Activated T-helper 2 cell treated with anti-CD3 and anti-CD28 coated beads, Interferon-gamma antibody, Interleukin-2, Interleukin-4, amounts not matched to agents 10 μg/mL and 5 μg/mL and 100 μg/mL, durations not matched to agents 14 hours and 24 hours and 36 hours (primary cell): Measurements from ENCODE around the gene HOXA11. TPM values are rescaled to one million over a fixed set of nuclear protein-coding genes. Genes with fewer than 3 reads are reported as not detected.
A peak's percentile ranks its signal among the peaks of the same experiment; 100 is the strongest.

Experiments used
- DNase-seq: peaks from one replicate; pipeline ENCODE4 v3.0.0; 2021; ENCODE audit warnings: low spot score
- H3K27ac Mint-ChIP-seq: one replicate; pipeline ENCODE4 v1.8.0; 2021; ENCODE audit warnings: mixed read lengths
- H3K27me3 Mint-ChIP-seq: one replicate; pipeline ENCODE4 v1.8.0; 2021; ENCODE audit warnings: low read depth, mixed read lengths
- H3K36me3 Mint-ChIP-seq: one replicate; pipeline ENCODE4 v1.8.0; 2021; ENCODE audit warnings: low read depth, mixed read lengths
- H3K4me1 Mint-ChIP-seq: one replicate; pipeline ENCODE4 v1.8.0; 2021; ENCODE audit warnings: low read depth, mixed read lengths
- H3K4me3 Mint-ChIP-seq: one replicate; pipeline ENCODE4 v1.8.0; 2021; ENCODE audit warnings: low read depth, mild to moderate bottlenecking, moderate library complexity, mixed read lengths
- H3K9me3 Mint-ChIP-seq: one replicate; pipeline ENCODE4 v1.8.0; 2021; ENCODE audit warnings: mixed read lengths
- intact Hi-C: fragments of 100-400 bp; cut with micrococcal nuclease; formaldehyde crosslinking; loops from one replicate; pipeline ENCODE4 v1.15.1; 2023
- total RNA-seq: library from RNA; stranded (reverse); gene quantifications from 2 replicates; pipeline ENCODE4 v1.2.3, GENCODE V29; 2022

The HOXA11 gene
- total RNA-seq, 1 donor from 2014 or later = not detected

DNA sequence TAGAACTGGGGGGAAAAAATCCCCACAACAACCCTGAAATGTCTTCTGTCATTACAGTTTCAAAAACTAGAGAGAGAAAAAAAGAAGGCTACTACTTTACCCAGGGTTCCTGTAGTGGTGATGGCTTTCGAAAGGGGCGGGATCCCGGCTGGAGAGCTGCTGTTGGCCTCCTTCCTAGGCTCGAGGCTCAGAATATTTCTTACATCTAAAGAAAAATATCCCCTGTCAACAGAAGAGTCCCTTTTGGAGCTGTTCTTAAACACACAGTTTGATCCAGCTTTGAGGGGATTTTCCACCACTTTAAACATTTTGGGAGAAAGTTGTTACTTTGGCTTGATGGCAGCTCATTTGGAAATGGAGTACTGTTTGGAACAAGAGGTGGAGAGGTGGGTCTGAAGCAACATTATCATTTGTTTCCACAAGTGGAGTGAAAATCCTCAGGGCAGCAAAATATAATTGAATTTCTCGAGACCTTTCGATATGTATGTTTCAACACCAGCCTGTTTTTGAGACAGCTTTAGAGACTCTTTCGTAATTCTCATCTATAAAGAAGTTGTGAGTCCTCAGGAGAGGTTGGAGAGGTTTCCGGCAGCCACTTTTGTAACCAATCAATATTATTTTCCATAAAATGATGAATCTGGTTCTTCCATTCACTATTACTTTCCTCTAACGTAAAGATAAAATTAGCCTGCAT, 9.8 kb upstream of the HOXA11 start:
- peaks cover 2% of the 10 kb centered on the region for H3K4me1 Mint-ChIP-seq
- no peak overlapping the region for H3K4me3 Mint-ChIP-seq
- intact Hi-C loops = loop anchor here (5.0 to 10.0 kb wide), 5 partner anchors 38 to 902 kb away; partner anchors contain the start of gene HOXA7
- H3K27me3 Mint-ChIP-seq = peaks cover 85% of the 10 kb centered on the region
- no peak for DNase-seq
- no peaks in the 10 kb centered on the region for H3K36me3 Mint-ChIP-seq
- H3K27ac Mint-ChIP-seq = no peak overlapping the region
- no peaks in the 10 kb centered on the region for H3K9me3 Mint-ChIP-seq

GRCh38 chr7:27194002-27194352, 8.9 kb upstream of the HOXA11 start:
- Mint-ChIP-seq H3K4me1 (peaks cover 2% of the 10 kb centered on the region), H3K9me3 (no peaks in the 10 kb centered on the region), H3K27ac (no peak overlapping the region), H3K4me3 (no peak overlapping the region), H3K36me3 (no peaks in the 10 kb centered on the region), H3K27me3 (peaks cover 88% of the 10 kb centered on the region)
- intact Hi-C loops = loop anchor here (10.0 kb wide), 1 partner anchor 591 kb away; no protein-coding TSS in a partner anchor
- DNase-seq = no peak

- Mint-ChIP-seq H3K4me3 (no peak overlapping the region), H3K36me3 (no peaks in the 10 kb centered on the region), H3K4me1 (peaks cover 4% of the 10 kb centered on the region), H3K27me3 (peaks cover 88% of the 10 kb centered on the region), H3K27ac (peak overlapping the region; percentile 5), H3K9me3 (no peaks in the 10 kb centered on the region)
- intact Hi-C loops = loop anchor here (10.0 kb wide), 1 partner anchor 591 kb away; no protein-coding TSS in a partner anchor
- no peak for DNase-seq
Measured at GRCh38 chr7:27193335-27194001, 8.4 kb upstream of the HOXA11 start.

DNA sequence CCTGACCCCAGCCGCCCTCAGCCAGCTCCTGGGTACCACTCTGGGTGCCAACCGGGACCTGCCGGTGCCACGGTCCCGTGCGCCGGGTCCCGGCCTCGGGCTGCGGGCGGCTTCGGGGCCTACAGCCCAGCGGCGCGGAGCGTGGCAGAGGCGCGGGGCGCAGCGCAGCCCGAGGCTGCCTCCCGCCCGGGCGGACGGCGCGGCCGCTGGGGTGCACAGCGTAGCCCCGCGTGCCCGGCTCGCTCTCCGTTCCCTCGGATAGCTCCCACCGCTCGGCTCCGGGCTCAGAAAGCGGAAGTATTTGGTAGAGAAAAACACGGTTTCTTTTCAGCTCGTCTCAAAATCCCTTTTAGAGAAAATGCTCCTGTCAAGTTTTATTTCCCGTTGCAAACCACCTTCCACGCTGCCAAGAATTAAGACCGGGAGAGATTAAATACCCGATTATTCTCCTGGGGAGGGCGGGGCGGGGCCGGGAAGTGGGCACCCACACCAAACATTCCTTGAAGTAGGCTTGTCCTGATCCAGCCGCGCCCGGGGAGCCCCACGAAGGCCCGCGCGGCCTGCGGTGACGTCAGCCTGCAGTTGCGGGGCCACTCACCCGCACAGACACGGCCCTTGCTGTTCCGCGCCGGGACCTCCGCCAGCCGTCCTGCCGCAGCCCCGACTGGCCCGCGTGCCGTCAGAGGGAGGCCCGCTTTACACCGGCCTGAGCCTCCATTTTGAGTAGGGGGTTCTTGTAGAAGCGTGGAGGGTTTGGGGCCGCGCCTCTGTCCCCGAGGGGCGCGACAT, 7.7 kb upstream of the HOXA11 start:
- Mint-ChIP-seq H3K27me3 (peaks cover 88% of the 10 kb centered on the region), H3K36me3 (no peaks in the 10 kb centered on the region), H3K4me3 (no peak overlapping the region), H3K9me3 (no peaks in the 10 kb centered on the region), H3K27ac (no peak overlapping the region), H3K4me1 (peaks cover 8% of the 10 kb centered on the region)
- intact Hi-C loops = loop anchor here (10.0 kb wide), 1 partner anchor 592 kb away; no protein-coding TSS in a partner anchor
- no peak for DNase-seq

DNA sequence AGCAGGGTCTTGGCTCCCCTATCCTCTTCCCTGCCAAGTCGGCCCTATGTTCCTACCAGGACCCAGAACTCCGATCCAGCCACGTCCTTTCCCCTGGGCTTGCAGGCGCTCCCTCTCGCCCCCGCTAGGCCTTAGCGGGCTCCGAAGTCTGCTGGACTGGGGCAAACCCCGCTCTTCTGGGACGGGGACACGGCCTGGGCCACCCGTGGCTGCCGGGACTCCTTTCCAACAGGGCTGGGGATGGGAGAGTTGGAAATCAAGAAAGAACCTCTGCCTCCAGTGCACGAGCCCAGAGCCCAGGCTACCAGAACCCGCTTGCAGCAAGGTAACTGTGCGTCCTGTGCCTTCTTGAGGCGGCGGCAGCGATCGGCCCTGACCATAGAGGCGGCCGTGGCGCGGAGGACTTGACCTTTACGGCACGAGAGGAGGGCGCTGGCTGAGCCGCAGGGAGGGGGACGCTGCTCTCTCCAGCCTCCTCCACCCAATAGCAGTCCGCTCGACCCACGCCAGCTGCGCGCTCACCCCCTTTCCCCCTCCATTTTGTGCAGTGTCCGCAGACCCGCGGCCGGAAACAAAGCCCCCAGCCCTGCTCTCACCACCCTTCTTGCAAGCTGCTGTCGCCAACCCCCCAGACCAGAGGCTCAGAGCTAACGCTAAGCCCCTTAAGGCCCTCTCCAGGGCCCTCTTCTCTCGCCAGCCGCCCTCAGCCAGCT, 7.0 kb upstream of the HOXA11 start:
- no peak overlapping the region for H3K4me3 Mint-ChIP-seq
- H3K9me3 Mint-ChIP-seq = no peaks in the 10 kb centered on the region
- no peak overlapping the region for H3K27ac Mint-ChIP-seq
- no peaks in the 10 kb centered on the region for H3K36me3 Mint-ChIP-seq
- H3K27me3 Mint-ChIP-seq = peaks cover 88% of the 10 kb centered on the region
- H3K4me1 Mint-ChIP-seq = peaks cover 8% of the 10 kb centered on the region
- DNase-seq = no peak
- intact Hi-C loops = loop anchor here (10.0 kb wide), 1 partner anchor 593 kb away; no protein-coding TSS in a partner anchor

DNA sequence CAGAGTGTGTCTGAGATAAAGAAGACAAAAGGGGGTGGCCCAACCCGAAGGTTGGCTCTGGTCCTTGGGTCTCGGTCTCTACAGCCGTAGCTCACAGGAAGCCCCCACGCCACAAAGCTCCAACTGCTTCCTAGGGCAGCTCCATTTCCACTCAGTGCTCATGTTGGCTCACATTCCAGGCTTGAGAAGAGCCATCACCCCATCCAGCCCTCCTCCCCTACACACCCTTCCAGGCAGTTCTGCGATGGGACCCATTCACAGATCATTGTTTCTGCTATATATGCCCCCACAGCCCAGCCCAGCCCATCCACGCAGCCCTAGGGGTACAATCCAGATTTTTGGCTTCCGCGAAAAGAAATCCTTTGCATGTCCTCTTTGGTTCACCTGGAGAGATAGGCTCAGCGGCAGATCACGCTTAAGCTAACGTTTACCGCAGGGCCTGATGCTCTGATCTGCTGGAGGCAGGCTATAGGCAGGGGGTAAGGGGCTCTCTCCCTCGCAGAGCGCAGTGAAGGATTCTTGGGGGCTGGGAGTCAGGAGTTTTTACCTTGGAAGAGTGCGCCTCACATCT, 6.2 kb upstream of the HOXA11 start:
- H3K36me3 Mint-ChIP-seq = no peaks in the 10 kb centered on the region
- H3K4me1 Mint-ChIP-seq = peaks cover 7% of the 10 kb centered on the region
- no peaks in the 10 kb centered on the region for H3K9me3 Mint-ChIP-seq
- intact Hi-C loops = loop anchor here (10.0 kb wide), 1 partner anchor 594 kb away; no protein-coding TSS in a partner anchor
- DNase-seq = no peak
- no peak overlapping the region for H3K4me3 Mint-ChIP-seq
- H3K27me3 Mint-ChIP-seq = peaks cover 88% of the 10 kb centered on the region
- no peak overlapping the region for H3K27ac Mint-ChIP-seq

GRCh38 chr7:27189997-27190748, 5.1 kb upstream of the HOXA11 start:
- intact Hi-C loops = loop anchor here (10.0 kb wide), 1 partner anchor 595 kb away; no protein-coding TSS in a partner anchor
- Mint-ChIP-seq H3K4me3 (no peak overlapping the region), H3K27ac (no peak overlapping the region), H3K27me3 (peaks cover 92% of the 10 kb centered on the region), H3K36me3 (no peaks in the 10 kb centered on the region), H3K9me3 (no peaks in the 10 kb centered on the region), H3K4me1 (peaks cover 9% of the 10 kb centered on the region)
- DNase-seq = no peak

DNA sequence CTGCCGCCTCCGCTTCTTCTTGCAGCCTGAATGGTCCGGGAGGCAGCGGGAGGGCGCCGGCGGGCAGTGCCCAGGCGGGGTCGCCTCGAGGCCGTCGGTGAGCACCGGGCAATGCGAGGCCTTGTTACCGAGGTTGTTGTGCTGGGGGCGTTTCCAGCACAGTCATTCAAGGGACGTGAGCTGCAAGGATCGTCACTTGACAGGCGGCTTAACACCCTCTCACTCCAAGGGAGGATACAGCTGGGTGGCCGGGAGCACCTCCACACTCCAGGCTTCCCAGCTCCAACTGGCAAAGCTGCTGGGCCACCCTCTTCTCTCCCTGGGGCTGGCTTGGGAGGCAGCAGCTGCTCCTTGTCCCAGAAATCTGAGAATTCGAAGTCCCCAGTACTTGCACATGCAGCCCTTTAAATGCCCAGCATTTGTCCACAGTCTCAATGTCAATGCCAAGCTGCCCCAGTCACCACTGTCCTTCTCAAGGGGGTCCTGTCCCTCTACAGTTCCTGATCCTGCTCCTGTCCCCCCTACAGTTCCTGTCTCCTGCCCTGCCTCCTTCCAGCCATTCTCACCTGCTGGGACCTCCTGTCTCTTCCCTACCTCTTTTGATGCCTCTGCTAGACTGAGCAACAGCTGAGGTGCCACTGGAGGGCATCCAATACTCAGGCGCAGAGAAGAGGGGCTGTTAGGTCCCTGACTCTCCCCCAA, 4.4 kb upstream of the HOXA11 start:
- Mint-ChIP-seq H3K4me3 (no peak overlapping the region), H3K36me3 (no peaks in the 10 kb centered on the region), H3K9me3 (no peaks in the 10 kb centered on the region), H3K27ac (no peak overlapping the region), H3K27me3 (peaks cover 91% of the 10 kb centered on the region), H3K4me1 (peaks cover 14% of the 10 kb centered on the region)
- no peak for DNase-seq
- intact Hi-C loops = no loop called here

DNA sequence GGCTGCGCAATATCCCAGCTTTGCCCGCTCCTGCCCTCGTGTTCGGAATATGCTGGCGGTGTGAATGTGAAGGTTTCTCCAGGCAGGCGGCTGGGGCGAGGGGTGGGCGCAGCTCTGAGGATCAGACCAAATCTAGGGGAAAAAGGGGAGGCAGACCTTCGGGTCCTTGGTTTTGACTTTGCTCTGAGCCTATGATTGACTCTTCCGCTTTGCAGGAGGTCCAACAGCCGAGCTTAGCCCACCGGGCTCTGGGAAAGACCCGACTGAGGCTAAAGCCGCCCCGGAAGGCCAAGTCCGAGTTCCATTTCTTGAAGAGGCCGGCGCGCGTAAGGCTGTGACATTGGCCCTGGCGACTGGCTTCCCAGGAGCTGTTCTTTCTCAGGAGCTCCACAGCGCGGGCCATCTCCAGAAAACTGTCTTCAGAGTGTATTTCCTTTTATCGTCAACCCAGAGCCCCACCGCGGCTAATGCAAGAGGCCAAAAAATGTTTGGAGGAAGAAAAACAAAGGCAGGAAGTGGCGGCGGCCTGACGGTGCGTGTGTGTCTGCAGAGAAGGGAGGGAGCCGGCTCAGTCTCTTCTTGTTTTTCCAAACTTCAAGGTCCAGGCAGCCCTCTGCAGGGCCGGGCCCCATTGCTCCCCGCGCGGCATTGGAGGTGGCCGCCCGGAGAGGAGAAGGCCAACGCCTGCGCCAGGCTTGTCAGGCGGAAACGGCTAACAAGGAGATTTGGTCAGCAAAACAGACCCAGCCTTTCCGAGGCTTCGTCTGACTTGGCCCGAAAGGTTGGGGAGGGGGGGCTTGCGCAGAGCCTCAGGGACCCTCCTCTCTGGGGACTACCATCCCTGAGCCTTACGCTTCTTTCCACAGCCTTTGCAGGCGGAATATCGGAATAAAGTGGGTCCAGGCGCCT, 3.6 kb upstream of the HOXA11 start:
- intact Hi-C loops = loop anchor here (1.0 kb wide), 1 partner anchor 16 kb away; no protein-coding TSS in a partner anchor
- no peaks in the 10 kb centered on the region for H3K9me3 Mint-ChIP-seq
- H3K27me3 Mint-ChIP-seq = peaks cover 87% of the 10 kb centered on the region
- no peak for DNase-seq
- H3K27ac Mint-ChIP-seq = no peak overlapping the region
- peak overlapping the region; percentile 42 for H3K4me3 Mint-ChIP-seq
- H3K4me1 Mint-ChIP-seq = peaks cover 14% of the 10 kb centered on the region
- no peaks in the 10 kb centered on the region for H3K36me3 Mint-ChIP-seq

GRCh38 chr7:27187475-27188385, 2.7 kb upstream of the HOXA11 start:
- peaks cover 14% of the 10 kb centered on the region for H3K4me1 Mint-ChIP-seq
- no peaks in the 10 kb centered on the region for H3K36me3 Mint-ChIP-seq
- intact Hi-C loops = loop anchor here (1.0 to 2.0 kb wide), 2 partner anchors 13 to 15 kb away; partner anchors contain the start of gene HOXA13
- no peak overlapping the region for H3K27ac Mint-ChIP-seq
- H3K4me3 Mint-ChIP-seq = no peak overlapping the region
- H3K9me3 Mint-ChIP-seq = no peaks in the 10 kb centered on the region
- H3K27me3 Mint-ChIP-seq = peaks cover 84% of the 10 kb centered on the region
- DNase-seq = no peak
